OCI-M2 (cell line): ENCODE measurements around the gene SHMT1.
"Not testable (repeated sequence)": the region's sequence is repeated elsewhere in the genome, so short reads cannot be mapped to it uniquely, and the experiment has no call there.

Source experiments
- DNase-seq: peaks from one replicate; lab custom pipeline; 2025; ENCODE audit not compliant: unreplicated experiment; lab: John Stamatoyannopoulos, UW

The SHMT1 gene

GRCh38 chr17:18363101-18364049 is at the start of gene SHMT1:
Gene SHMT1, minus strand, starts transcription at chr17:18363550. Its CDS starts 7,569 bp downstream, at chr17:18355981.
- DNase-seq, result peak; percentile 46

GRCh38 chr17:18412001-18412538 is 48.7 kb upstream of the SHMT1 start:
- not testable (repeated sequence) for DNase-seq

- DNase-seq, result not testable (repeated sequence)
These were observed 48.1 kb upstream of the SHMT1 start for GRCh38 chr17:18411377-18411864.

- DNase-seq, result not testable (repeated sequence)
These were observed 47.4 kb upstream of the SHMT1 start for GRCh38 chr17:18410736-18411135.

- DNase-seq, result not testable (repeated sequence)
These were observed 46.0 kb upstream of the SHMT1 start for GRCh38 chr17:18409321-18409720.

GRCh38 chr17:18408906-18409305 is 45.6 kb upstream of the SHMT1 start:
- DNase-seq, result not testable (repeated sequence)

- DNase-seq, result not testable (repeated sequence)
These were observed 40.3 kb upstream of the SHMT1 start for GRCh38 chr17:18403604-18404003.

- DNase-seq, result not testable (repeated sequence)
These were observed 39.8 kb upstream of the SHMT1 start for GRCh38 chr17:18403166-18403565.

GRCh38 chr17:18401872-18402590 is 38.7 kb upstream of the SHMT1 start:
- not testable (repeated sequence) for DNase-seq

- DNase-seq, result not testable (repeated sequence)
These were observed 25.4 kb upstream of the SHMT1 start for GRCh38 chr17:18388728-18389127.

- not testable (repeated sequence) for DNase-seq
These were observed 24.9 kb upstream of the SHMT1 start for GRCh38 chr17:18388266-18388665.

- not testable (repeated sequence) for DNase-seq
These were observed 24.2 kb upstream of the SHMT1 start for GRCh38 chr17:18387583-18387982.

- DNase-seq, result not testable (repeated sequence)
These were observed 20.9 kb upstream of the SHMT1 start for GRCh38 chr17:18384271-18384670.

- not testable (repeated sequence) for DNase-seq
These were observed 19.7 kb upstream of the SHMT1 start for GRCh38 chr17:18383079-18383481.

- DNase-seq, result no peak
These were observed 19.2 kb upstream of the SHMT1 start for GRCh38 chr17:18382441-18383078.

- DNase-seq, result no peak
These were observed 18.5 kb upstream of the SHMT1 start for GRCh38 chr17:18381953-18382245.

- DNase-seq, result no peak
These were observed 18.0 kb upstream of the SHMT1 start for GRCh38 chr17:18381158-18381952.

- DNase-seq, result no peak
These were observed 17.3 kb upstream of the SHMT1 start for GRCh38 chr17:18380471-18381157.

- DNase-seq, result no peak
These were observed 16.1 kb upstream of the SHMT1 start for GRCh38 chr17:18379246-18380146.
